GM18505 (cell line): ENCODE measurements around the gene PNLIPRP2.

Experiments
- ATAC-seq: cut with Tn5 transposase; IDR thresholded peaks from one replicate; pipeline ENCODE4 v1.9.1; 2021; ENCODE audit not compliant: unreplicated experiment
- POLR2A ChIP-seq: IDR thresholded peaks from 4 replicates; pipeline ENCODE4 v1.6.1; 2011; ENCODE audit warnings: borderline replicate concordance; ENCODE audit not compliant: insufficient read depth, insufficient read length; ENCODE audit errors: extremely low read depth

PNLIPRP2 gene

GRCh38 chr10:116602648-116603400 is 17.9 kb upstream of the PNLIPRP2 start:
- no peak for ATAC-seq

GRCh38 chr10:116606061-116606483 is 14.7 kb upstream of the PNLIPRP2 start:
- ATAC-seq, result no peak

More at GRCh38 chr10:116602648-116603400, 17.9 kb upstream of the PNLIPRP2 start:
- no peak for TF ChIP-seq POLR2A

GRCh38 chr10:116607336-116607735 is 13.4 kb upstream of the PNLIPRP2 start:
- TF ChIP-seq POLR2A, result no peak
- no peak for ATAC-seq

More at GRCh38 chr10:116606061-116606483, 14.7 kb upstream of the PNLIPRP2 start:
- no peak for TF ChIP-seq POLR2A

- ATAC-seq, result peak; percentile 21
- no peak for TF ChIP-seq POLR2A
Observed at GRCh38 chr10:116608686-116609594, 11.8 kb upstream of the PNLIPRP2 start.

GRCh38 chr10:116610443-116611152 is 10.2 kb upstream of the PNLIPRP2 start:
- ATAC-seq, result no peak
- no peak for TF ChIP-seq POLR2A

GRCh38 chr10:116611153-116611545 is 9.6 kb upstream of the PNLIPRP2 start:
- ATAC-seq, result no peak
- no peak for TF ChIP-seq POLR2A

- no peak for ATAC-seq
- TF ChIP-seq POLR2A, result no peak
Observed at GRCh38 chr10:116612107-116612769, 8.5 kb upstream of the PNLIPRP2 start.

- no peak for TF ChIP-seq POLR2A
Observed at GRCh38 chr10:116613471-116613870, 7.3 kb upstream of the PNLIPRP2 start.

GRCh38 chr10:116614796-116615195 is 6.0 kb upstream of the PNLIPRP2 start:
- TF ChIP-seq POLR2A, result no peak
- ATAC-seq, result no peak

More at GRCh38 chr10:116613471-116613870, 7.3 kb upstream of the PNLIPRP2 start:
- no peak for ATAC-seq

- TF ChIP-seq POLR2A, result no peak
- ATAC-seq, result no peak
Observed at GRCh38 chr10:116615199-116615776, 5.5 kb upstream of the PNLIPRP2 start.

- ATAC-seq, result no peak
- TF ChIP-seq POLR2A, result no peak
Observed at GRCh38 chr10:116621476-116621875, 723 bp downstream of the PNLIPRP2 start.

- no peak for TF ChIP-seq POLR2A
- no peak for ATAC-seq
Observed at GRCh38 chr10:116621934-116622655, 1.3 kb downstream of the PNLIPRP2 start.
